Heart right ventricle (tissue), 16 donors: ENCODE results near the gene HUS1B. TPM values are rescaled to one million over a fixed set of nuclear protein-coding genes. Genes with fewer than 3 reads are reported as not detected.
A peak's percentile ranks its signal among the peaks of the same experiment; 100 is the strongest.

Experiments
- ATAC-seq, 8 donors: fragments of 200-7000 bp; cut with Tn5 transposase; one replicate each; pipeline ENCODE4 v1.9.1; 2020; ENCODE audit warnings: mild to moderate bottlenecking in 8 of 8, moderate library complexity in 8 of 8, moderate number of reproducible peaks in 1 of 8
- DNase-seq, 2 donors: peaks; one replicate each; pipeline ENCODE4 v3.0.0-alpha.2; 2020
- H3K27ac ChIP-seq, 10 donors: fragments of 200-600 bp; sonication (generic) in 2 of 10; one replicate each; pipeline versions ENCODE4 v1.5.0 to v1.8.0; 2020 to 2022; ENCODE audit warnings: mild to moderate bottlenecking in 3 of 10
- H3K27me3 ChIP-seq, 7 donors: fragments of 200-600 bp; one replicate each; pipeline ENCODE4 v1.8.0; 2021 to 2022; ENCODE audit warnings: mild to moderate bottlenecking in 2 of 7
- H3K36me3 ChIP-seq, 9 donors: fragments of 200-600 bp; sonication (generic) in 1 of 9; one replicate each; pipeline versions ENCODE4 v1.5.0 to v1.8.0; 2020 to 2022; ENCODE audit warnings: mild to moderate bottlenecking in 2 of 9
- H3K4me1 ChIP-seq, 9 donors: fragments of 200-600 bp; sonication (generic) in 1 of 9; one replicate each; pipeline versions ENCODE4 v1.5.0 to v1.8.0; 2020 to 2022; ENCODE audit warnings: mild to moderate bottlenecking in 4 of 9
- H3K4me3 ChIP-seq, 10 donors: fragments of 200-600 bp; sonication (generic) in 2 of 10; one replicate each; pipeline versions ENCODE4 v1.5.0 to v1.8.0; 2020 to 2022; ENCODE audit warnings: mild to moderate bottlenecking in 7 of 10, moderate library complexity in 2 of 10
- H3K9me3 ChIP-seq, 11 donors: fragments of 200-600 bp in 10 of 11; sonication (generic) in 2 of 11; one replicate each; pipeline versions ENCODE4 v1.5.0 to v1.8.0; 2013 to 2022; ENCODE audit warnings: mild to moderate bottlenecking in 2 of 11, control low read depth in 1 of 11, moderate library complexity in 1 of 11
- CTCF ChIP-seq, 9 donors: fragments of 200-600 bp; sonication (generic) in 2 of 9; IDR thresholded peaks; one replicate each; pipeline versions ENCODE4 v1.5.0 to v1.8.0; 2021 to 2022; ENCODE audit warnings: antibody characterized with exemption in 9 of 9, mild to moderate bottlenecking in 5 of 9, moderate library complexity in 1 of 9
- WGBS, 2 donors: extraction: QIAGEN DNeasy Blood & Tissue Kit; methylation state at CpG; one replicate each; pipeline ENCODE4 v1.1.7; 2013; ENCODE audit warnings: inconsistent platforms in 1 of 2; 5-methylcytosine and 5-hydroxymethylcytosine counted together
- intact Hi-C, 10 donors: fragments of 100-400 bp; cut with DNase I; formaldehyde crosslinking; loops; one replicate each; pipeline versions ENCODE4 v1.11.1 to v1.14.2; 2022
- polyA plus RNA-seq, 2 donors: library from polyadenylated mRNA; stranded (reverse); fragments of 200-250 nt; gene quantifications; one replicate each; pipeline ENCODE4 v1.2.3, GENCODE V29; 2013
- total RNA-seq, 10 donors: library from RNA; stranded (reverse); fragmentation: NEBNext Ultra II Directional in 3 of 10; extraction: Animal tissue kit (Norgen Biotek cat#: 25700) in 3 of 10; gene quantifications; one replicate each; pipeline versions ENCODE4 v1.2.1 to v1.2.4, GENCODE V29; 2021 to 2023
- donor health status: Arrhythmogenic right ventricular cardiomyopathy.
- donor health status: ischemic (EF 13 %, LVEDD 7.1; RV severe dilation, severe dysfunction).
- donor health status: healthy with polysubstance abuse.
- donor health status: DM: no; HTN: yes; CAD: no.
- donor health status: DM: no; HTN: no; CAD: no.
- donor health status: ischemic (EF 25% LVEDD 6.9; RV normal size, moderate dysfunction).
- donor health status: ischemic (EF 25% LVEDD 5.7; RV mildly dilated, moderate dysfunction).
- donor health status: healthy.
- donor health status: DM: yes; HTN: yes; CAD: no.
- donor health status: Ischemic cardiomyopathy.
- donor health status: ischemic (EF 35%, LVEDD 5.7; RV mildly dilated, moderate dysfunction).
- donor health status: nonischemic (EF 11% LVEDD 7.7; RV severe dilation, severe dysfunction).
- donor health status: DM: yes; HTN: yes; CAD: no.
- donor health status: PGD.
- donor health status: ischemic (EF 29% LVEDD 5.4; RV normal size, mild dysfunction).
- donor health status: nonischemic (EF 23%, LVEDD 6.1; RV moderate dilation, normal function).

The HUS1B gene
- total and polyA plus RNA-seq, 12 donors: 0.13 to 0.57 (median 0.33) TPM; not detected in 5

GRCh38 chr6:692356-692851, 35.5 kb upstream of the HUS1B start:
- no peak for TF ChIP-seq CTCF (IDR thresholded peaks at IDR 0.05)
- H3K36me3 ChIP-seq: peaks cover 0 to 21% (median 0%) of the 10 kb centered on the region in 9 donors
- H3K4me3 ChIP-seq: peak overlapping the region; percentile 78 to 98 (median 89)
- H3K9me3 ChIP-seq: no peaks in the 10 kb centered on the region
- H3K27ac ChIP-seq: peak overlapping the region in 9 of 10 donors; percentile 72 to 94 (median 85)
- 1 to 2% methylated on average over 42 to 45 of the region's 45 CpGs for WGBS, 2 donors
- intact Hi-C loops: no loop called here
- DNase-seq: peak in 1 of 2 donors; percentile 25
- H3K4me1 ChIP-seq: peaks cover 0 to 23% (median 15%) of the 10 kb centered on the region in 9 donors
- no peaks in the 10 kb centered on the region for H3K27me3 ChIP-seq
- ATAC-seq: peak; percentile 38 to 80 (median 66)

- ATAC-seq (no peak), DNase-seq (no peak)
- no peak overlapping the region for H3K27ac ChIP-seq
- no peaks in the 10 kb centered on the region for H3K27me3 ChIP-seq
- 40 to 42% methylated on average over 2 of the region's 2 CpGs for WGBS, 2 donors
- no peak overlapping the region for H3K4me3 ChIP-seq
- H3K9me3 ChIP-seq: no peaks in the 10 kb centered on the region
- intact Hi-C loops: no loop called here
- H3K4me1 ChIP-seq: peaks cover 2 to 43% (median 17%) of the 10 kb centered on the region in 9 donors
- H3K36me3 ChIP-seq: peaks cover 0 to 26% (median 0%) of the 10 kb centered on the region in 9 donors
- no peak for TF ChIP-seq CTCF (IDR thresholded peaks at IDR 0.05)
Measured at GRCh38 chr6:689223-689622, 32.3 kb upstream of the HUS1B start.

- peaks cover under 1 to 46% (median 20%) of the 10 kb centered on the region in 9 donors for H3K4me1 ChIP-seq
- peaks cover 0 to 26% (median 0%) of the 10 kb centered on the region in 9 donors for H3K36me3 ChIP-seq
- intact Hi-C loops: no loop called here
- H3K27ac ChIP-seq: no peak overlapping the region
- no peak overlapping the region for H3K4me3 ChIP-seq
- WGBS, 2 donors: 74 to 75% methylated on average over 3 of the region's 3 CpGs
- H3K9me3 ChIP-seq: no peaks in the 10 kb centered on the region
- no peaks in the 10 kb centered on the region for H3K27me3 ChIP-seq
- DNase-seq: no peak
- peak in 1 of 8 donors; percentile 31 for ATAC-seq
- TF ChIP-seq CTCF (IDR thresholded peaks at IDR 0.05): peak in 7 of 9 donors; percentile 6 to 52 (median 28)
Measured at GRCh38 chr6:686497-686896, 29.6 kb upstream of the HUS1B start.

GRCh38 chr6:684831-685636, 28.1 kb upstream of the HUS1B start:
- WGBS, 2 donors: 89 to 91% methylated on average over 6 of the region's 6 CpGs
- ATAC-seq: no peak
- Histone ChIP-seq H3K36me3 (peaks cover 0 to 22% (median 0%) of the 10 kb centered on the region in 9 donors), H3K4me3 (no peak overlapping the region), H3K27me3 (no peaks in the 10 kb centered on the region), H3K9me3 (no peaks in the 10 kb centered on the region), H3K4me1 (peaks cover 0 to 36% (median 13%) of the 10 kb centered on the region in 9 donors), H3K27ac (no peak overlapping the region)
- DNase-seq: no peak
- no peak for TF ChIP-seq CTCF (IDR thresholded peaks at IDR 0.05)
- intact Hi-C loops: no loop called here
